ENCODE data around the gene UCP2.

GRCh38 chr11:74010306-74011300, 28.0 kb upstream of the UCP2 start:
- TF ChIP-seq POLR2AphosphoS5 (IDR thresholded peaks at IDR 0.05; ENCODE audit: borderline replicate concordance, low read depth, low read length) = no peak
- no peak for TF ChIP-seq EZH2 (IDR thresholded peaks at IDR 0.05)
- TF ChIP-seq FOXP2 (optimal IDR thresholded peaks at IDR 0.05; ENCODE audit: control extremely low read depth, extremely low read length, insufficient read depth) = no peak
